OCI-M2 (cell line): ENCODE measurements around the gene SCYGR2.

Source experiments
- DNase-seq: peaks from one replicate; lab custom pipeline; 2025; ENCODE audit not compliant: unreplicated experiment; lab: John Stamatoyannopoulos, UW

The SCYGR2 gene

DNA sequence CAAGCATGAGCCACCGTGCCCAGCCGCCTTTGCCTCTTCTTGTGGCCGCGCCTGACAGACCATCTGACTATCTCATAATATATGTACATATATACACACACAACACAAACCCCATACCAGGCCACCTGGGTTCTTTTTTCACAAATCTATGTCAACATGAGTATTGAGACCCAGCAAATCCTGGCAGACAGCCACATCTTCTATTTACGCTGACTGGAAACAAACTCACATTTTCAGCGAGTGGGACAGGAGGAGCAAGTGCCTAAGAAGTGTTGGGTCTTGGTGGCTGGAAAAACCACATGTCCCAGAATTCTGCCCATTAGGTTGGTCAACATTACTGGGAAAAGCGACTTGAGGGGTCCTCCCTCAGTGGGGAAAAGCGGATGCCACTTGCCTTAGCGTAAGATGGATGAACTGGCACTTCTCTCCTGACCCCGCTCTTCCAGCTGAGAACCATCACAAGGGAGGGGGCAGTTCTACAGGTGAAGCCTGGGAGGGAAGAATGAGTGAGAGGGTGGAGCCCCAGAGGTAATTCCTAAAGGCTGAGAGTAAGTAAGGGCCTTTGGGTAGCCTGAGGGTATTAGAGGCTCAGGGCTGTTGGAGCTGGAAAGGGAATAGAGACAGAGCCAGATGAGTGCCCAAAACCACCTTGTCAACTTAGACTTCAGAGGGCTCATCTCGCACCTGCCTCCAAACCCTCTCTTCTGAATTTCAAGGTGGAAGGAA is 14.0 kb downstream of the SCYGR2 start:
- no peak for DNase-seq

DNA sequence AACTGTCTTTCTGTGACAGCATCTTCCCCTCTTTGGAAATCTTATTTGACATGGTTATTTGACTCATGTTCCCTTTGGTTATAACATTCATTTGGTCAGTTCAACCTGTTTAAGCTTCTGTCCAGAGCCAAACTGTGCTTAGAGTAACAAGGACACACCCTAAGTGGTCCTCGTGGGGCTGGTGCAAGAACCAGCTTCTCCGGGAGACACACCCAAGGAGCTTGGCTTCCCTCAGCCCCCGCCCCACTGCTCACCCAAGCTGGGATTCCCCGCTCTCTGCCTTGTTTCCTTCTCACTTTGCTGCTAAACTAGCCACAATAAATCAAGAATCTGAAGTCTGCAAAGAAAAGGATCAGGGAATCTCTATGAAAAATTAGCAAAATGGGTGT is 14.6 kb downstream of the SCYGR2 start:
- DNase-seq, result no peak

DNA sequence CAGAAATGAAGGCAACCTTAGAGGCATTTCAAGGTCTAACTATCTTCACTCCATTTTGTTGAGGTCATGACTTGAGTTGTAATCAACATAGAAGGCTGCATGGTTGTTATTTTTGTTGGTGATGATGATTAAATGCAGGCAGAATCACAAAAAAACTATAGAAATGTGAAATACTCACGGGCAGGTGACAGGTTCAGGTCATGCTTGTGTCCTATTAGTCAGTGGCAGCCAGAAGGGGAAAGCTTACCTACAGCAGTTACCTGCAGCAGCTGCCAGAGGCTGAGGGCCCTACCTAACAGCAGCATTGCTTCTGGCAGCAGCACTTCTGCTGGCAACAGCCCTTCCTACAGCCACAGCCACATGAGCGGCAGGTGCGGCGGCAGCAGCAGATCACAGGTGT is 15.6 kb downstream of the SCYGR2 start:
- DNase-seq, result no peak

GRCh38 chr2:227614740-227615139 is 16.0 kb downstream of the SCYGR2 start, which contains the start of gene SCYGR3:
Gene SCYGR3 (minus strand): TSS chr2:227614840. CDS start chr2:227614840, 0 bp downstream.
- DNase-seq, result no peak

GRCh38 chr2:227615181-227615580 is 16.5 kb downstream of the SCYGR2 start:
- no peak for DNase-seq

DNA sequence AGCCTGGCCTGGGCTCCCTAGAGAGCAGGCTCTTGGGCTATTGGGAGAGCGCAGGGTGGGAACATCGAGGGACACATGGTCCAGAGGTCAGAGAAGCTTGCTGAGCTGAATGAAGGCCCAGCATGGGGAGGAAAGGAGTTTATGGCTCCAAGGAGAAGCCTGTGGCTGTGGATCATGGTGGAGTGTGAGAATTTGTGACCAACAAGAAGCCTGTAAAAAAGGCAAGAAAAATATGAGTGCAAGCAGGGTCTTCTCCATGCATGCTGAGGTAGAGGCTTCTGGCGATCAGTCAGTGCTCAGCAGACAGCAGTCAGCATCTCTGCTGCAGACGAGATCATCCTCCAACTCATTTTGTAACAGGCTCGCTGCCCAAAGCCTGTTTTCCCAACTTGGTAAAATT is 17.2 kb downstream of the SCYGR2 start:
- no peak for DNase-seq

DNA sequence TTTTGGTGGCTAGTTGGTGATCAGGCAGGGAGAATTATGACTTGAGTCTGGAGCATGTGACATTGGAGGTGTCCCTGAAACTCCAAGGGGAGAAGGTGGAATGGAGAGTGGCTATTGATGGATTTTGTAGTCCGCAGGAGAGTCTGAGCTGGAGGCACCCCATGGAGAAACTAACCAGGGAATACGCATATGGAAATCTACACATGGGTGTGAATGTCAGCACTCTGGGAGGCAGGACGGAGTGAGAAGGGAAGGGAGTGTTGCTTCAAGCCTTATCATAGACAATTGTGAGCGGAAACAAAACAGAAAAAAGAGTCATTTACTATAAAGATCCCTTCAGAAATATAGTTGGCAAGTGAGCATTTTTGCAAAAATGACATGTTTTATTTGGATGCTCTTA is 17.9 kb downstream of the SCYGR2 start:
- DNase-seq, result no peak

DNA sequence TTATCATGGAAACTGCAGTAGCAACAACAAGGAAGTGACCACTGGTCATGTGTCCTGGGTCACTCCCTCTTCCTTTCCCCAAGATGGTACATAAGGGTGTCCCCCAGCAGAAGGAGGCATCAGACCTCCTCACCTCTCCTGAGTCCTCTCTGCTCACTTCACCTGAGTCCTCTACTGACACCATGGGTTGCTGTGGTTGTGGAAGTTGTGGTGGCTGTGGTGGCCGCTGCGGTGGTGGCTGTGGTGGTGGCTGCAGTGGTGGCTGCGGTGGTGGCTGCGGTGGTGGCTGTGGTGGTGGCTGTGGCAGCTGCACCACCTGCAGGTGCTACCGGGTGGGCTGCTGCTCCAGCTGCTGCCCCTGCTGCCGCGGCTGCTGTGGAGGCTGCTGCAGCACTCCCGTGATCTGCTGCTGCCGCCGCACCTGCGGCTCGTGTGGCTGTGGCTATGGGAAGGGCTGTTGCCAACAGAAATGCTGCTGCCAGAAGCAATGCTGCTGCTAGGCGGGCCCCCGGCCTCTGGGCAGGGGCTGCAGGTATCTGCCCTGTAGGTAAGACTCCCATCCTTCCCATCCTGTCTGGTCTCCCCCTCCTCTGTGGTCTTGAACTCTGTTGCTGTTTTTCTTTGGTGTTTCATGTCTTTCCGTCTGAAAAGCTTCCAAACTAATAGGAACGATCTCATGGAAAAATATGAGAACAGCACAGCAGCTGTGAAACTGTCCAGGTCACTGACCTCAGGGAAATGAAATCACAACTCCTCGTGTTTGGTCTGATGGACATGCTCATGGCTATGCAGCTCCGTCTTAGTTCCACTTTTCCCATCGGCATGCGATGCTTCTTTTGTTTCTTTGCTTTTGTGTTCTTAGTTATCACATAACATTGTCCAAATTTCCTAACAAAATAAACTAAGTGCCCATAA is 18.9 kb downstream of the SCYGR2 start, which contains the start of gene SCYGR4:
Gene SCYGR4 (plus strand): TSS at position 183 of the 915 bp plus-strand sequence. CDS start 0 bp downstream, at position 183.
- DNase-seq, result no peak

DNA sequence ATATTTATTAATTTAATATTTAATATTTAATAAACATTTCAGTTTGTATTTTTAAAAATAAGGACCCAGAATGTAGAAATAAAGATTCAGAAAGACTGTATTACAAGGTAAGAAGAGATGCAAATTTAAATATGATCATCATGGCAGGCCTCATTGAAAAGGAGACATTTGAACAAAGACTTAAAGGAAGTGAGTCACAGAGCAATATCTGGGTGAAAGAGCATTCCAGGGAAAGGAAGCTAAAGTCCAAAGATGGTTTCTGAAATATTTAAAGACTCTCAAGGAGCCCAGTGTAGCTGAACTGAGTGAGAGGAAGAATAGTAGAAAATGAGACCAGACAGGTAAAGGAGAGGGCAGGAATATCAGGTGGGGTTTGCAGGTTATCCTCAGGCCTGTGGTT is 24.5 kb downstream of the SCYGR2 start:
- DNase-seq, result no peak

GRCh38 chr2:227625420-227625819 is 26.7 kb downstream of the SCYGR2 start:
- no peak for DNase-seq

DNA sequence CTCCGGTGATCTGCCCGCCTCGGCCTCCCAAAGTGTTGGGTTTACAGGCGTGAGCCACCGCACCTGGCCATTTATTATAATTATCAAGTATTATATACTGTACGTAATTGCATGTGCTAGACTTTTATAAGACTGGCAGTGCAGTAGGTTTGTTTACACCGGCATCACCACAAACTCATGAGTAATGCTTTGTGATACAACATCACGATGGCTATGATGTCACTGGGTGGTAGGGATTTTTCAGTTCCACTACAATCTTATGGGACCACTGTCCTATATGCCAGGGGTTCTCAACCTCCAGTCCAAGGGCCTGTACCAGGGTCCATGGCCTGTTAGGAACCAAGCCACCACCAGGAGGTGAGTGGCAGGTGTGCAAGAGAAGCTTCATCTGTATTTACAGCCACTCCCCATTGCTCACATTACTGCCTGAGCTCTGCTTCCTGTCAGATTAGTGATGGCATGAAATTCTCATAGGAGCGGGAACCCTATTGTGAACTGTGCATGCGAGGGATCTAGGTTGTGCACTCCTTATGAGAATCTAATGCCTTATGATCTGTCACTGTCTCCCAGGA is 28.0 kb downstream of the SCYGR2 start:
- no peak for DNase-seq

DNA sequence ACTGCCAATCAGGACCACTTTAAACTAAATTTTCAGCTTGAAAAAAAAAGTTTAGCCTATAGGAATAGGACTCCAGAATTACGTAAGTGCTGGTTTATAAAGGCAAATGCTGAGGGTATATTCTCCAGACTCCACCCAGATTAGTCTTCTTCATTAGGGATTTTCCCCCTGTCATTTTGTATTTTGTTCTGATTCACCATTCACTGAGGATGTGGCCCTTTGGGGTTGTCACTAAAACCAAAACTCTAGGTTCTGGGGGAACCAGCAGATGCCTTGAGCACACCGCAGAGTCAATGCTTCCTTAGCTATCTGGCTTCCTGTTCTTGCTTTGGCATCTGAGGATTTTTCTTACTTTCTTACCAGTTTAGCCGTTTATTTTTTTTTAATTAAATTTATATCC is 29.1 kb downstream of the SCYGR2 start:
- no peak for DNase-seq

GRCh38 chr2:227629435-227629834 is 30.7 kb downstream of the SCYGR2 start:
- no peak for DNase-seq

- DNase-seq, result no peak
Measured at GRCh38 chr2:227630322-227630721, 31.6 kb downstream of the SCYGR2 start.

- DNase-seq, result no peak
Measured at GRCh38 chr2:227632827-227633226, 34.1 kb downstream of the SCYGR2 start.

DNA sequence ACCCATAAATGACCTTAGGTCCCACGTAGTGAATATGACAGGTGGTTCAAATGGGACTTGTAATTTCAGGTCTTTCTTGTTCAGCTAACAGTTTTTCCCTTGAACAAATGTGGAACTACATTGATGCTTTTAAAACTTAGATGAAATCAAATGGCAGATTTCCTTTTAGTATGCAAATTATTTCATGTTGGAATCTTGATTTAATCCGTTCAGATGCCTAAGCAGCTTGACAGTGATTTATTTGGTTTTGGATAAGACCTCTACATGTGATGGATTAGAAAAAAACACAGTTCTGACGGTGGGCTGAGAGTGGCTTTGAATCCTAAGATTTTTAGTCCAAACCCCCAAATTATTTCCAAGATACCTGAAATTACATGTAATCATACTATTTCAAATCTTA is 35.5 kb downstream of the SCYGR2 start:
- DNase-seq, result no peak

DNA sequence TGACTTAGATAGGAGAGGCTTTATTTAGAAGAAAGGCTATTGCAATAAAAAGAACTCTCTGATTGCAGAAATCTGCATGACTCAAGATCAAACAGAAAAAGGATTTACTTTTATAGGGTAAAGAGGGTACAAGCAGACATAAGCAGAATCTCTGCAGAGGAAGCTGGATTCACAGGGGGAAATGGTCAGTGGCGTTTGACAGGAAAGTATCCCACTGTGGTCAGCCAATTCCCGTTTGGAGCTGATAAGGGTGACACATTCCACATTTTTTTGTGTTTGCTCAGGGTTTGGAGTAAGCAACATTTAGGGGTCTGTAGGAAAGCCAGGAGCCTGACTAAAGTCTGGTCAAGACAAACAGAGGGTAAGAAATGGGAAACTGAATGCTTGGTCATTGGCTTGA is 44.0 kb downstream of the SCYGR2 start:
- DNase-seq, result no peak

DNA sequence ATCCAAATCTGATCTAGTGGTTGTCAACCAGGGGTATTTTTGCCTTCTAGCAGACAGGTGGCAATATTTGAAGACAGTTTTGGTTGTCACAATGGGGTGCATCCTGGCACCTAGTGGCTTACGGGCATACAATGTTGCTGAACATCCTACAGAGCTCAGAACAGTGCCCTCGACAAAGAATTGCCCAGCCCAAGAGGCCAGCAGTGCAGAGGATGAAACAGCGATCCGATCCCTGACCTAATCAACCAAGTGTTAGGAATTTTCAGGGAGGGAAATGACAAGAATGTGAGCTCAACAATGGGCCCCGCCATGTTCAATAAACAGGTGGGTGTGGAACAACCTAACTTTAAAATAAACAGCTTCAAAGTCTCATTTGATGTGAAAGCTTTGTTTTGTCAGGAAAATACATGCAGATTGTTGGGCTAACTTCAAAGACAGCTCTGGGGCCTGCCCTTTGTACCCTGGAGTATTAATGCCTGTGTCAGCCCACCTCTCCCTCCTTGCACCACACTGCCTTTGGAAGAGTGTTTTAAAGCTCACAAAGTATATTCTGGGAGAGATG is 45.4 kb downstream of the SCYGR2 start:
- DNase-seq, result no peak
